Right cardiac atrium (tissue), 5 donors: Measurements from ENCODE around the gene TSEN2. TPM values are rescaled to one million over a fixed set of nuclear protein-coding genes. Genes with fewer than 3 reads are reported as not detected.
A peak's percentile ranks its signal among the peaks of the same experiment; 100 is the strongest.
"Not testable (repeated sequence)": the region's sequence is repeated elsewhere in the genome, so short reads cannot be mapped to it uniquely, and the experiment has no call there.

Experiments used
- ATAC-seq, 2 donors: fragments of 200-7000 bp; cut with Tn5 transposase; one replicate each; pipeline versions ENCODE4 v1.8.0 to v1.9.1; 2020; ENCODE audit warnings: moderate library complexity in 2 of 2, mild to moderate bottlenecking in 1 of 2
- DNase-seq, 3 donors: peaks; one replicate each; pipeline ENCODE4 v3.0.0-alpha.2; 2020
- H3K27ac ChIP-seq: one replicate; pipeline ENCODE4 v1.5.1; 2013; ENCODE audit warnings: mild to moderate bottlenecking, low read length, control low read depth, moderate library complexity
- H3K27me3 ChIP-seq: one replicate; pipeline ENCODE4 v1.6.1; 2013; ENCODE audit not compliant: control insufficient read depth, insufficient read depth
- H3K4me1 ChIP-seq: one replicate; pipeline ENCODE4 v1.6.1; 2013; ENCODE audit warnings: low read length; ENCODE audit not compliant: control insufficient read depth, insufficient read depth
- H3K4me3 ChIP-seq: one replicate; pipeline ENCODE4 v1.5.1; 2013; ENCODE audit warnings: low read length, control low read depth
- H3K9me3 ChIP-seq: one replicate; pipeline ENCODE4 v1.6.1; 2013; ENCODE audit warnings: low read length; ENCODE audit not compliant: control insufficient read depth
- WGBS: extraction: QIAGEN DNeasy Blood & Tissue Kit; methylation state at CpG from one replicate; pipeline ENCODE4 v1.1.7; 2013; 5-methylcytosine and 5-hydroxymethylcytosine counted together
- intact Hi-C, 4 donors: fragments of 100-400 bp; cut with DNase I; formaldehyde crosslinking; loops; one replicate each; pipeline versions ENCODE4 v1.11.0 to v1.14.0; 2022 to 2023
- polyA plus RNA-seq: library from polyadenylated mRNA; stranded (reverse); fragments of 200-250 nt; gene quantifications from one replicate; pipeline ENCODE4 v1.2.3, GENCODE V29; 2013
- total RNA-seq, 4 donors: library from RNA; stranded (reverse); fragmentation: NEBNext Ultra II Directional; extraction: Animal tissue kit (Norgen Biotek cat#: 25700); gene quantifications; one replicate each; pipeline ENCODE4 v1.2.1, GENCODE V29; 2021
- donor health status: healthy with polysubstance abuse.
- donor health status: DM: no; HTN: yes; CAD: no.
- donor health status: DM: no; HTN: no; CAD: no.
- donor health status: DM: no; HTN: yes; CAD: no; lungs with severe emphysema.
- donor health status: DM: yes; HTN: yes; CAD: no.

TSEN2 gene
- total and polyA plus RNA-seq, 5 donors, result 13.9 to 21.4 (median 19.2) TPM

- ATAC-seq (no peak), DNase-seq (no peak)
- 78% methylated on average over 6 of the region's 6 CpGs for WGBS
- intact Hi-C loops, result no loop called here
- Histone ChIP-seq H3K4me3 (no peak overlapping the region), H3K27me3 (no peaks in the 10 kb centered on the region), H3K9me3 (no peaks in the 10 kb centered on the region), H3K4me1 (no peaks in the 10 kb centered on the region), H3K27ac (no peak overlapping the region)
These were observed 30.0 kb upstream of the TSEN2 start for GRCh38 chr3:12454076-12454815.

GRCh38 chr3:12454816-12455121 lies 29.5 kb upstream of the TSEN2 start:
- H3K4me3 ChIP-seq, result no peak overlapping the region
- H3K27ac ChIP-seq, result no peak overlapping the region
- no peaks in the 10 kb centered on the region for H3K4me1 ChIP-seq
- intact Hi-C loops, result no loop called here
- ATAC-seq (no peak), DNase-seq (no peak)
- no peaks in the 10 kb centered on the region for H3K9me3 ChIP-seq
- WGBS, result 88% methylated on average over 2 of the region's 2 CpGs
- no peaks in the 10 kb centered on the region for H3K27me3 ChIP-seq

- Histone ChIP-seq H3K27me3 (no peaks in the 10 kb centered on the region), H3K4me1 (no peaks in the 10 kb centered on the region), H3K9me3 (no peaks in the 10 kb centered on the region), H3K4me3 (no peak overlapping the region), H3K27ac (no peak overlapping the region)
- intact Hi-C loops, result no loop called here
- 91% methylated on average over 7 of the region's 7 CpGs for WGBS
- DNase-seq (no peak), ATAC-seq (no peak)
These were observed 28.5 kb upstream of the TSEN2 start for GRCh38 chr3:12455740-12456139.

DNA sequence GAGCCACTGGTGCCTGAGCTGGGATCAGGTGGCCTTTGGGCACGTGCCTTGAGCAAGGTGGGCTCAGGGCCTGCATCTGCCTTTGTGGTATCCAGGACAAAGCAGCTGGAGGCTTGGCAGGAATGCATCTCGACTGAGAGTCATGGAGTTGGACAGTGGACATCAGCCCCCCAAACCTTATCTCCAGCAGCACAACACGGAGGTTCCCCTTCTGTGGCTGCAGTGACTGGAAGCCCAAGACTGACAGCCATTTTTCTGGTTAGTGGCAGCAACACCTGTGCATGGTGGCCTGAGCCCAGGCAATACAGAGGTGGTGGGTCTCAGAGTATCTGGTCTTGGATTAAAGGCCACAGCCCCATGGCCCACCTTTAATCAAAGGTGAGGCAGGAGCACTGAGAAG lies 27.8 kb upstream of the TSEN2 start:
- intact Hi-C loops, result no loop called here
- ATAC-seq (no peak), DNase-seq (no peak)
- 82% methylated on average over 3 of the region's 3 CpGs for WGBS
- H3K27ac ChIP-seq, result no peak overlapping the region
- H3K4me1 ChIP-seq, result no peaks in the 10 kb centered on the region
- no peak overlapping the region for H3K4me3 ChIP-seq
- no peaks in the 10 kb centered on the region for H3K9me3 ChIP-seq
- H3K27me3 ChIP-seq, result no peaks in the 10 kb centered on the region

DNA sequence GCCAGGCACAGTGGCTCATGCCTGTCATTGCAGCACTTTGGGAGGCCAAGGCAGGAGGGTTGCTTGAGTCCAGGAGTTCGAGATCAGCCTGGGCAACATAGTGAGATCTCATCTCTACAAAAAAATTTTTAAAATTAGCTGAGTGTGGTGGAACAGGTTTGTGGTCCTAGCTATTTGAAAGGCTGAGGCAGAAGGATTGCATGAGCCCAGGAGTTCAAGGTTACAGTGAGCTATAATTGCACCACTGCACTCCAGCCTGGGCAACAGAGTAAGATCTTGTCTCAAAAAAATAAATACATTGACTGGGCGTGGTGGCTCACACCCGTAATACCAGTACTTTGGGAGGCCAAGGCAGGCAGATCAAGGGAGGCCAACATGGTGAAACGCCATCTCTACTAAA lies 26.9 kb upstream of the TSEN2 start:
- 83% methylated on average over 4 of the region's 4 CpGs for WGBS
- DNase-seq, H3K4me3 ChIP-seq, intact Hi-C loops, H3K4me1 ChIP-seq, H3K9me3 ChIP-seq, H3K27me3 ChIP-seq, ATAC-seq, H3K27ac ChIP-seq: not testable (repeated sequence)

GRCh38 chr3:12458901-12459300 lies 25.4 kb upstream of the TSEN2 start:
- Histone ChIP-seq H3K9me3 (no peaks in the 10 kb centered on the region), H3K4me3 (no peak overlapping the region), H3K27me3 (no peaks in the 10 kb centered on the region), H3K4me1 (no peaks in the 10 kb centered on the region), H3K27ac (no peak overlapping the region)
- WGBS, result 68% methylated on average over 8 of the region's 8 CpGs
- ATAC-seq (peak in 1 of 2 donors; percentile 9), DNase-seq (no peak)
- intact Hi-C loops, result no loop called here

- 81% methylated on average over 3 of the region's 3 CpGs for WGBS
- DNase-seq, result no peak
- H3K4me3 ChIP-seq, result no peak overlapping the region
- H3K27ac ChIP-seq, result no peak overlapping the region
- no peaks in the 10 kb centered on the region for H3K27me3 ChIP-seq
- no peaks in the 10 kb centered on the region for H3K9me3 ChIP-seq
- H3K4me1 ChIP-seq, result no peaks in the 10 kb centered on the region
- ATAC-seq, result no peak
- intact Hi-C loops, result no loop called here
These were observed 24.2 kb upstream of the TSEN2 start for GRCh38 chr3:12460127-12460526.

- intact Hi-C loops, result no loop called here
- H3K4me1 ChIP-seq, result no peaks in the 10 kb centered on the region
- 93% methylated on average over 7 of the region's 7 CpGs for WGBS
These were observed 23.1 kb upstream of the TSEN2 start for GRCh38 chr3:12461097-12461649.

GRCh38 chr3:12462159-12462947 lies 21.9 kb upstream of the TSEN2 start:
- no peak overlapping the region for H3K4me3 ChIP-seq
- DNase-seq, result peak in 2 of 3 donors; percentile 59 to 61
- no peaks in the 10 kb centered on the region for H3K9me3 ChIP-seq
- H3K27ac ChIP-seq, result no peak overlapping the region
- 36% methylated on average over 9 of the region's 9 CpGs for WGBS
- no peaks in the 10 kb centered on the region for H3K27me3 ChIP-seq
- ATAC-seq, result peak; percentile 62 to 70
- intact Hi-C loops, result no loop called here
- H3K4me1 ChIP-seq, result no peaks in the 10 kb centered on the region

More at GRCh38 chr3:12461097-12461649, 23.1 kb upstream of the TSEN2 start:
- Histone ChIP-seq H3K4me3 (no peak overlapping the region), H3K9me3 (no peaks in the 10 kb centered on the region), H3K27me3 (no peaks in the 10 kb centered on the region), H3K27ac (no peak overlapping the region)
- no peak for DNase-seq
- no peak for ATAC-seq

- Histone ChIP-seq H3K27me3 (no peaks in the 10 kb centered on the region), H3K4me1 (no peaks in the 10 kb centered on the region), H3K27ac (no peak overlapping the region), H3K4me3 (no peak overlapping the region), H3K9me3 (no peaks in the 10 kb centered on the region)
- ATAC-seq (no peak), DNase-seq (no peak)
- intact Hi-C loops, result no loop called here
- 95% methylated on average over 1 of the region's 1 CpG for WGBS
These were observed 20.6 kb upstream of the TSEN2 start for GRCh38 chr3:12463686-12464085.

DNA sequence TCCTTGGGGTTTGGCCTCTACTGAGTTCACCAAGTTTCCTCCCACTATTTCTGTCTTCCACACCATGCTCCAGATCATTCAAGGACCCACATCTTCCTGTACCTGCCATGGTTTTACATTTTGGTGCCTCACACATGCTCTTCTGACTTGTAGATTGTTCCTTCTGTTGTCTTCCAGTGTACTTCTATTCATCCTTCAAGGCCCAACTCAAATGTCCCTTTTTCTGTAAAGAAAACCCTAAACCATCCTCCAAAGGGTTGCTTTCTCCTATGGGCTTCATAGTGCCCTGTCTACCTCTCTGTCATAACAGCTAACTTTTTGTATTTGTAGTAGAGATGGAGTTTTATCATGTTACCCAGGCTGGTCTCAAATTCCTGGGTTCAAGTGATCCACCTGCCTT lies 20.1 kb upstream of the TSEN2 start:
- intact Hi-C loops, result no loop called here
- DNase-seq (no peak), ATAC-seq (no peak)
- Histone ChIP-seq H3K27ac (no peak overlapping the region), H3K4me1 (no peaks in the 10 kb centered on the region), H3K4me3 (no peak overlapping the region), H3K9me3 (no peaks in the 10 kb centered on the region), H3K27me3 (no peaks in the 10 kb centered on the region)
